ENCODE data around the gene DCAF12.
A peak's percentile ranks its signal among the peaks of the same experiment; 100 is the strongest.
"Not testable (repeated sequence)": the region's sequence is repeated elsewhere in the genome, so short reads cannot be mapped to it uniquely, and the experiment has no call there.

The DCAF12 gene

GRCh38 chr9:34069831-34070230 lies 56.7 kb downstream of the DCAF12 start:
- DNase-seq (ENCODE audit: low spot score) = no peak

GRCh38 chr9:34065541-34065940 lies 61.0 kb downstream of the DCAF12 start:
- DNase-seq (ENCODE audit: low spot score) = no peak

GRCh38 chr9:34059954-34060353 lies 66.5 kb downstream of the DCAF12 start:
- DNase-seq (ENCODE audit: low spot score) = no peak

GRCh38 chr9:34059281-34059680 lies 67.2 kb downstream of the DCAF12 start:
- no peak for DNase-seq (ENCODE audit: low spot score)

GRCh38 chr9:34049630-34050384 lies 76.7 kb downstream of the DCAF12 start:
- no peak for DNase-seq (ENCODE audit: low spot score)

GRCh38 chr9:34048727-34049629 lies 77.5 kb downstream of the DCAF12 start, which contains the start of gene UBAP2:
TSS of gene UBAP2 (minus strand) at chr9:34048887. CDS start at chr9:34017148, 31,739 bp downstream.
- peak; percentile 95 for DNase-seq (ENCODE audit: low spot score)

- DNase-seq (ENCODE audit: low spot score) = peak; percentile 44
Measured at GRCh38 chr9:34047864-34048726, 78.4 kb downstream of the DCAF12 start.

GRCh38 chr9:34046784-34047379 lies 79.6 kb downstream of the DCAF12 start:
- no peak for DNase-seq (ENCODE audit: low spot score)

GRCh38 chr9:34045903-34046302 lies 80.6 kb downstream of the DCAF12 start:
- DNase-seq (ENCODE audit: low spot score) = no peak

GRCh38 chr9:34042074-34042473 lies 84.4 kb downstream of the DCAF12 start:
- DNase-seq (ENCODE audit: low spot score) = not testable (repeated sequence)

GRCh38 chr9:34038851-34039250 lies 87.6 kb downstream of the DCAF12 start:
- DNase-seq (ENCODE audit: low spot score) = not testable (repeated sequence)

- no peak for DNase-seq (ENCODE audit: low spot score)
Measured at GRCh38 chr9:34037626-34038025, 88.9 kb downstream of the DCAF12 start.

- no peak for DNase-seq (ENCODE audit: low spot score)
Measured at GRCh38 chr9:34036625-34037024, 89.9 kb downstream of the DCAF12 start.

All from AG20443 (cell line).